HCT116 (cell line): Measurements from ENCODE around the gene CYP1A2.

Source experiments
- EGR1 ChIP-seq: IDR thresholded peaks from 2 replicates; pipeline ENCODE4 v1.6.1; 2012; ENCODE audit warnings: low read depth
- EZH2 ChIP-seq: fragments of 200-600 bp; sonication (generic); IDR thresholded peaks from 2 replicates; pipeline ENCODE4 v1.6.1; 2017; ENCODE audit warnings: antibody characterized with exemption, mixed run types
- FOSL1 ChIP-seq: IDR thresholded peaks from 2 replicates; pipeline ENCODE4 v1.6.1; 2012; ENCODE audit warnings: low read depth
- JUND ChIP-seq: IDR thresholded peaks from 2 replicates; pipeline ENCODE4 v1.6.1; 2012
- POLR2A ChIP-seq: IDR thresholded peaks from 2 replicates; pipeline ENCODE4 v1.7.0; 2011; ENCODE audit warnings: borderline replicate concordance; ENCODE audit not compliant: insufficient read depth, insufficient read length; ENCODE audit errors: extremely low read depth
- RAD21 ChIP-seq: IDR thresholded peaks from 2 replicates; pipeline ENCODE4 v1.6.1; 2012; ENCODE audit warnings: low read depth, mild to moderate bottlenecking
- SIN3A ChIP-seq: IDR thresholded peaks from 2 replicates; pipeline ENCODE4 v1.6.1; 2012; ENCODE audit warnings: low read depth
- TF ChIP-seq, protein P1 (sequence below), 3 experiments: fragments of 200-600 bp in 1 of 3; sonication (generic) in 1 of 3; IDR thresholded peaks in 2 of 3; conservative IDR thresholded peaks in 1 of 3; 2 replicates each; pipeline ENCODE4 v1.5.1; 2012 to 2017; ENCODE audit warnings: low read depth in 2 of 3, low read length in 2 of 3, antibody characterized with exemption in 1 of 3, borderline replicate concordance in 1 of 3, control low read depth in 1 of 3, mild to moderate bottlenecking in 1 of 3, mixed read lengths in 1 of 3, mixed run types in 1 of 3, moderate library complexity in 1 of 3; ENCODE audit not compliant: insufficient read depth in 1 of 3
- TF ChIP-seq, protein P2 (sequence below): IDR thresholded peaks from 2 replicates; pipeline ENCODE4 v1.6.1; 2012; ENCODE audit warnings: low read depth

DNA sequence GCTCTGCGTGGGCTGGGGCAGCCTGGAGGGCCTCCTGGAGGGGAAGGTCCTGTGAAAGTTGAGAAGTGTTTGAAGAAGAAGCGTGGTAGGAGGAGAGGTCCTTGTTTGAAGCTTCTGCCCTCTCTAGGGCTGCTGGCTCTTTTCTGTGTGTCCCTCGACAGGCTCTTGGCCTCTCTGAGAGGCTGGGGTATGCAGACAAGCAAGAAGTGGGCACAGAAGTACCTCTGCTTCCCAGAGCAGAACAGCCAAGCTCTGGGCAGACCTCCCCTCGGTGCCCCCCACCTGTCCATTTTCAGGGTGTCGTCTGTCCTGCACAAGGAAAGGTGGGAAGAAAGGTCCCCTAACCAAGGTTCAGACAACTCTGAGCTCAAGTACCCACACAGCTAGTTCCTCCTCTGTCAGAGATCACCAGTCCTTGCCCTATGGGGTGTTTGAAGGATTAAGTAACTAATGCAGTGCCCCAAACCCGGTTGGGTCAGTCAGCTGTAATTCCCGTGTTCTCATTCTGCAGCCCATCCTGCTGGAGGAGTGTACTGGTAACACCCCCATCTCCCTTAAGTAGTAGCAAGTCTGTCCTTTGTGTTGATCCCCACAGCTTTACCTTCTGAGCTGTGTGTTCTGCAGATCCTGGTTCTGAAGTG, 39.5 kb downstream of the CYP1A2 start:
- TF ChIP-seq JUND: no peak
- TF ChIP-seq, protein P1, sequence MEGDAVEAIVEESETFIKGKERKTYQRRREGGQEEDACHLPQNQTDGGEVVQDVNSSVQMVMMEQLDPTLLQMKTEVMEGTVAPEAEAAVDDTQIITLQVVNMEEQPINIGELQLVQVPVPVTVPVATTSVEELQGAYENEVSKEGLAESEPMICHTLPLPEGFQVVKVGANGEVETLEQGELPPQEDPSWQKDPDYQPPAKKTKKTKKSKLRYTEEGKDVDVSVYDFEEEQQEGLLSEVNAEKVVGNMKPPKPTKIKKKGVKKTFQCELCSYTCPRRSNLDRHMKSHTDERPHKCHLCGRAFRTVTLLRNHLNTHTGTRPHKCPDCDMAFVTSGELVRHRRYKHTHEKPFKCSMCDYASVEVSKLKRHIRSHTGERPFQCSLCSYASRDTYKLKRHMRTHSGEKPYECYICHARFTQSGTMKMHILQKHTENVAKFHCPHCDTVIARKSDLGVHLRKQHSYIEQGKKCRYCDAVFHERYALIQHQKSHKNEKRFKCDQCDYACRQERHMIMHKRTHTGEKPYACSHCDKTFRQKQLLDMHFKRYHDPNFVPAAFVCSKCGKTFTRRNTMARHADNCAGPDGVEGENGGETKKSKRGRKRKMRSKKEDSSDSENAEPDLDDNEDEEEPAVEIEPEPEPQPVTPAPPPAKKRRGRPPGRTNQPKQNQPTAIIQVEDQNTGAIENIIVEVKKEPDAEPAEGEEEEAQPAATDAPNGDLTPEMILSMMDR (IDR thresholded peaks at IDR 0.05 in 2 of 3, conservative IDR thresholded peaks at IDR 0.05 in 1 of 3; ENCODE audit: borderline replicate concordance in 1 of 3, insufficient read depth in 1 of 3, low read depth in 2 of 3, low read length in 2 of 3): 0 out of 6 replicates have a peak, but pooled peaks of 1 of the 3 experiments have one; percentile 2
- no peak for TF ChIP-seq EGR1
- no peak for TF ChIP-seq FOSL1
- TF ChIP-seq, protein P2, sequence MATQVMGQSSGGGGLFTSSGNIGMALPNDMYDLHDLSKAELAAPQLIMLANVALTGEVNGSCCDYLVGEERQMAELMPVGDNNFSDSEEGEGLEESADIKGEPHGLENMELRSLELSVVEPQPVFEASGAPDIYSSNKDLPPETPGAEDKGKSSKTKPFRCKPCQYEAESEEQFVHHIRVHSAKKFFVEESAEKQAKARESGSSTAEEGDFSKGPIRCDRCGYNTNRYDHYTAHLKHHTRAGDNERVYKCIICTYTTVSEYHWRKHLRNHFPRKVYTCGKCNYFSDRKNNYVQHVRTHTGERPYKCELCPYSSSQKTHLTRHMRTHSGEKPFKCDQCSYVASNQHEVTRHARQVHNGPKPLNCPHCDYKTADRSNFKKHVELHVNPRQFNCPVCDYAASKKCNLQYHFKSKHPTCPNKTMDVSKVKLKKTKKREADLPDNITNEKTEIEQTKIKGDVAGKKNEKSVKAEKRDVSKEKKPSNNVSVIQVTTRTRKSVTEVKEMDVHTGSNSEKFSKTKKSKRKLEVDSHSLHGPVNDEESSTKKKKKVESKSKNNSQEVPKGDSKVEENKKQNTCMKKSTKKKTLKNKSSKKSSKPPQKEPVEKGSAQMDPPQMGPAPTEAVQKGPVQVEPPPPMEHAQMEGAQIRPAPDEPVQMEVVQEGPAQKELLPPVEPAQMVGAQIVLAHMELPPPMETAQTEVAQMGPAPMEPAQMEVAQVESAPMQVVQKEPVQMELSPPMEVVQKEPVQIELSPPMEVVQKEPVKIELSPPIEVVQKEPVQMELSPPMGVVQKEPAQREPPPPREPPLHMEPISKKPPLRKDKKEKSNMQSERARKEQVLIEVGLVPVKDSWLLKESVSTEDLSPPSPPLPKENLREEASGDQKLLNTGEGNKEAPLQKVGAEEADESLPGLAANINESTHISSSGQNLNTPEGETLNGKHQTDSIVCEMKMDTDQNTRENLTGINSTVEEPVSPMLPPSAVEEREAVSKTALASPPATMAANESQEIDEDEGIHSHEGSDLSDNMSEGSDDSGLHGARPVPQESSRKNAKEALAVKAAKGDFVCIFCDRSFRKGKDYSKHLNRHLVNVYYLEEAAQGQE: no peak
- TF ChIP-seq SIN3A: no peak
- no peak for TF ChIP-seq RAD21
- no peak for TF ChIP-seq POLR2A
- no peak for TF ChIP-seq EZH2
